ENCODE data around the gene ZC3H12C.

The ZC3H12C gene

DNA sequence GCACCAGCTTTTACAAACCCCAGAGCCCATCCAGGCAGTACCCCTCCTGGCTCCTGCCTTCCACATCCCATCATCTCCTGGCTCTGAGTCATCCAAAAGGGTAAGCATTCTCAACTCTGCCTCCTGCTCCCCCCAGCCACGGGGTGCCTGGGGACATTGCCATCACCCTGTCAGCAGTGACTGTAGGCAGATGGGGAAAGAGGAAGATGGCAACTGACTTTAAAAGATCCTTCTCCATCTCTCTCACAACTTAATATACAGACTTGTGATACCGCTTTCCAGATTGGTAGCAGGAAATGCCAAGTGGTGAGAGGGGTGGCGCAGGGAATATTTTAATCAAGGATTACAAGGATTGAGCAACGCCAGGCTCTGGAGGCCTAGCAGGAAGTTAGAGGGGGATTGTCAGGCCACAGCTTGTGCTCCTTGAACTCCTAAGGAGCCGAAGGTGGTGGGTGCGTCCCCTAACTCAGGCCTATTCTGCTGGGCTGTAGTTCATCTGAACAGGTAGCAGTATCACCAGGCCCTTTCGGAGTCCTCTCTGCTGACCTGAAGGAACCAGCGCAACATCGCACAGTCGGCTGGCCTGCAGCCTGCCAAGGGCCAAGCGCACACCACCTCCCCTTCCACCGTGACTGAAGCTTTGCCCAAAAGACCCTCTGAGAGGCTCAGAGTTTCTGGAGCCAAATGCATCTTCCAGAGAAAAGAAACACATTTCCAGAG lies 83.3 kb downstream of the ZC3H12C start:
- TF ChIP-seq, protein P1, sequence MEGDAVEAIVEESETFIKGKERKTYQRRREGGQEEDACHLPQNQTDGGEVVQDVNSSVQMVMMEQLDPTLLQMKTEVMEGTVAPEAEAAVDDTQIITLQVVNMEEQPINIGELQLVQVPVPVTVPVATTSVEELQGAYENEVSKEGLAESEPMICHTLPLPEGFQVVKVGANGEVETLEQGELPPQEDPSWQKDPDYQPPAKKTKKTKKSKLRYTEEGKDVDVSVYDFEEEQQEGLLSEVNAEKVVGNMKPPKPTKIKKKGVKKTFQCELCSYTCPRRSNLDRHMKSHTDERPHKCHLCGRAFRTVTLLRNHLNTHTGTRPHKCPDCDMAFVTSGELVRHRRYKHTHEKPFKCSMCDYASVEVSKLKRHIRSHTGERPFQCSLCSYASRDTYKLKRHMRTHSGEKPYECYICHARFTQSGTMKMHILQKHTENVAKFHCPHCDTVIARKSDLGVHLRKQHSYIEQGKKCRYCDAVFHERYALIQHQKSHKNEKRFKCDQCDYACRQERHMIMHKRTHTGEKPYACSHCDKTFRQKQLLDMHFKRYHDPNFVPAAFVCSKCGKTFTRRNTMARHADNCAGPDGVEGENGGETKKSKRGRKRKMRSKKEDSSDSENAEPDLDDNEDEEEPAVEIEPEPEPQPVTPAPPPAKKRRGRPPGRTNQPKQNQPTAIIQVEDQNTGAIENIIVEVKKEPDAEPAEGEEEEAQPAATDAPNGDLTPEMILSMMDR (IDR thresholded peaks at IDR 0.05; ENCODE audit: control insufficient read depth, extremely low read depth, insufficient read depth) = no peak
- no peak for DNase-seq (ENCODE audit: low read depth)
- H3K4me3 ChIP-seq (ENCODE audit: low read depth, low read length) = no peak overlapping the region

DNA sequence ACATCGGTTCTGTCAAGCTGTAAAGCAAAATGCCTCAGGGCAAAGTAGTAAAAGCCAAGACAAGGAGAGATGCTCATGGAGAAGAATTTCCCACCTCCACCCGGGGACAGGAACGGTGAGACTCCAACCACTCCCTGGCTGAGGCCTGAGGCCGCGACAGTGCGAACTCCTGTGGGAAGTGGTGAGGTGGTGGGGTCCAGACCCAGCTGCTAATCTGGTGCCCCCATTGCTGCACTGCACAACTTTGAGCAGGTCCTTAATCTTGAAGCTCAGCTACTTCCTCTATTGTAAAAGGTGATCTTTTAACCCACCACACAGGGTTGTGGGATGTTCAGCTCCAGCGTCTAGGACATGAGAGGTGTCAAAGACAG lies 83.9 kb downstream of the ZC3H12C start:
- H3K4me3 ChIP-seq (ENCODE audit: low read depth, low read length) = no peak overlapping the region
- TF ChIP-seq, protein P1 (IDR thresholded peaks at IDR 0.05; ENCODE audit: control insufficient read depth, extremely low read depth, insufficient read depth) = no peak
- no peak for DNase-seq (ENCODE audit: low read depth)

DNA sequence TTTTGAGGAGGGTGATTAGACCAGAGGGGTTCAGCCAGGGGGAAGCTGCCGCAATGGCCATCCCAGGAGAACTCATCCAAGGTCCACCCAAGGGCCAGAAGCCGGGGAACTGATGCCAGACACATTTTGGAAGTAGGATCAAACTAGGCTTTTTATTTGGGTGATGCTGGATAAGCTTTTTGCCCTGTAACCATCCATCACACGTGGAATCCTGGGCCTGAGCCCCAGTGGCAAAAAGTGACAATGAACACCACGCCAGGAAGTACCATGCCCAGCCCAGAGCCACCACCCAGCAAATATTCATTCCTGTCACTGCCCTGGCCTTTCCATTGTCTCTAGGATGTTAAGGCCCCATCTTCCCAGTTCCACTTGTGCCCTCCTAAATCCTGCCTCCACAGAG lies 85.9 kb downstream of the ZC3H12C start:
- no peak overlapping the region for H3K4me3 ChIP-seq (ENCODE audit: low read depth, low read length)
- no peak for DNase-seq (ENCODE audit: low read depth)
- TF ChIP-seq, protein P1 (IDR thresholded peaks at IDR 0.05; ENCODE audit: control insufficient read depth, extremely low read depth, insufficient read depth) = no peak

DNA sequence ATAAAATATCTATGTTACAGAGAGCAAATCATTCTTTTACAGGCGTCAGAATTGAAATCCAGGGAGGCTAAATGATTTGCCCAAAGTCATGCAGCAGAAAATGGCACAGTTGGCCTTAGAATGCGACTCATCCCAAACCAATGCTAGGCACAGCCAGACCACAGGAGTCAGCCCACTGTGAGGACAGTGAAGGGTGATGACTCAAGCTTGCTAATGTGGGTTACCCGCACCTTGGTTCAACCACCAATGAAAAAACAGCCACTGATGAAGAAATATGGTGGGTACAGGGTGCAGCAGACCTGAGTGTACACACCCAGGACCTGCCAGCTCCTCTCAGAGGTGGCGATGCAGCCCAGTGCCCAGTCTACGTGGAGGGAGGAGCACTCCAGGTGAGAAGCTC lies 89.7 kb downstream of the ZC3H12C start:
- no peak overlapping the region for H3K4me3 ChIP-seq (ENCODE audit: low read depth, low read length)
- no peak for DNase-seq (ENCODE audit: low read depth)
- TF ChIP-seq, protein P1 (IDR thresholded peaks at IDR 0.05; ENCODE audit: control insufficient read depth, extremely low read depth, insufficient read depth) = no peak

DNA sequence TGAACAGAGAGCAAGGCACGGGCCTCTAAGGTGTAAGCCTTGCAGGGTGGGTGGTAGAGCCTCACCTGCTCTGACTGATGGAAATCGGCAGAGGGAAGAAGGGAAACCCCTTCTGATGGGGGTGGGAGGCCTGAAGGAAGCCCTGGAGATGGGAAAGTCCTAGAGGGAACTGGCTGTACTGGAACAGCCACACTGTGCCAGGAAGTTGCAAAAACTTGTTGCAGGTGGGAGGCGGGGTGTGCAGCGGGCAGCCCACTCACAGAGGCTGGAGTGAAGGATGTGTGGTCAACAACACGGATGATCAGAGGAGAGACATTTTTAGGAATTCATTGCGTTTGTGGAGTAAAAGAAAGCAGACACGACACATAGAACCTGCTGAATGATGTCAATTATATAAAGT lies 91.3 kb downstream of the ZC3H12C start:
- H3K4me3 ChIP-seq (ENCODE audit: low read depth, low read length) = no peak overlapping the region
- TF ChIP-seq, protein P1 (IDR thresholded peaks at IDR 0.05; ENCODE audit: control insufficient read depth, extremely low read depth, insufficient read depth) = no peak

DNA sequence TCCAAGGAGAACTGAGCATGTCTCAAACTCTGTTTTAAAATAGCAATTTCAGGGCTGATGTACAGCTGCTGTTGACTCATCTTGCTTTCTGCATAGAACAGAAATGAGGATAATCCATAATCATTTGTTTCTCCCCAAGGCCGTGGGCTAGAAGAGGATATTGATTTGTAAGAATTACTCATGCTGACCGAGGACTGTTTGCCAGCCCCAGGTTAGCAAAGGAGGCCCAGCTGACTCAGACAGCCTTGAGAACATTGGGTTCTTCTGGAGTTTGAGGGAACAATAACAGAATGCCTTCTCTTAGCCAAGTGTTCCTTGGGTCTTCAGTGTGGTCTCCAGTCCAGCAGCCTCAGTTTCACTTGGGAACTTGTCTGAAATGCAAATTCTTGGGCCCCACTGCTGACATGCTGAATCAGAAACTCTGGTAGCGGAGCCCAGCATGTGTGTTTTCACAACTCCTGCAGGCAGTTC lies 92.0 kb downstream of the ZC3H12C start:
- H3K4me3 ChIP-seq (ENCODE audit: low read depth, low read length) = no peak overlapping the region
- DNase-seq (ENCODE audit: low read depth) = no peak
- TF ChIP-seq, protein P1 (IDR thresholded peaks at IDR 0.05; ENCODE audit: control insufficient read depth, extremely low read depth, insufficient read depth) = no peak

More for the DNA sequence above, 91.3 kb downstream of the ZC3H12C start:
- DNase-seq (ENCODE audit: low read depth) = no peak

DNA sequence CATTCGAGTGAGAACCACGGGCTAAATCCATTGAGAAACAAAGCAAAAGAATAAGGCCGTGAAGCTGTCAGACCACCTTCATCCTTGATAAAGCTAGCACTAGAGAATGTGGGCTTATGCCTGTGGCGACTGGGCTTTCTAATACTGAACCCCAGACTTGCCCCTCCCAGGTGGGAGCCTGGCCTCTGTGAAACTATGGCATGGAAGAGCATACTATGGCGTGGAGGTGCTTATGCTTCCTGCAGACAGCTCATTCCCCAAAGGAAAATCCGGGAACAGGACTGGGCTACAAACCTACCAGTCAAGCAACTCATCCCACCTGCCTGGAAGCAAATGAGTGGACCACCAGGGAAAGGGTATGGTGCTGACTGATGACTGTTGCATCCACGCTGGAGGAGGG lies 92.4 kb downstream of the ZC3H12C start:
- TF ChIP-seq, protein P1 (IDR thresholded peaks at IDR 0.05; ENCODE audit: control insufficient read depth, extremely low read depth, insufficient read depth) = no peak
- DNase-seq (ENCODE audit: low read depth) = no peak
- no peak overlapping the region for H3K4me3 ChIP-seq (ENCODE audit: low read depth, low read length)
